ENCODE measurements around the gene KRTAP10-2.
"Not testable (repeated sequence)": the region's sequence is repeated elsewhere in the genome, so short reads cannot be mapped to it uniquely, and the experiment has no call there.

Gene KRTAP10-2

DNA sequence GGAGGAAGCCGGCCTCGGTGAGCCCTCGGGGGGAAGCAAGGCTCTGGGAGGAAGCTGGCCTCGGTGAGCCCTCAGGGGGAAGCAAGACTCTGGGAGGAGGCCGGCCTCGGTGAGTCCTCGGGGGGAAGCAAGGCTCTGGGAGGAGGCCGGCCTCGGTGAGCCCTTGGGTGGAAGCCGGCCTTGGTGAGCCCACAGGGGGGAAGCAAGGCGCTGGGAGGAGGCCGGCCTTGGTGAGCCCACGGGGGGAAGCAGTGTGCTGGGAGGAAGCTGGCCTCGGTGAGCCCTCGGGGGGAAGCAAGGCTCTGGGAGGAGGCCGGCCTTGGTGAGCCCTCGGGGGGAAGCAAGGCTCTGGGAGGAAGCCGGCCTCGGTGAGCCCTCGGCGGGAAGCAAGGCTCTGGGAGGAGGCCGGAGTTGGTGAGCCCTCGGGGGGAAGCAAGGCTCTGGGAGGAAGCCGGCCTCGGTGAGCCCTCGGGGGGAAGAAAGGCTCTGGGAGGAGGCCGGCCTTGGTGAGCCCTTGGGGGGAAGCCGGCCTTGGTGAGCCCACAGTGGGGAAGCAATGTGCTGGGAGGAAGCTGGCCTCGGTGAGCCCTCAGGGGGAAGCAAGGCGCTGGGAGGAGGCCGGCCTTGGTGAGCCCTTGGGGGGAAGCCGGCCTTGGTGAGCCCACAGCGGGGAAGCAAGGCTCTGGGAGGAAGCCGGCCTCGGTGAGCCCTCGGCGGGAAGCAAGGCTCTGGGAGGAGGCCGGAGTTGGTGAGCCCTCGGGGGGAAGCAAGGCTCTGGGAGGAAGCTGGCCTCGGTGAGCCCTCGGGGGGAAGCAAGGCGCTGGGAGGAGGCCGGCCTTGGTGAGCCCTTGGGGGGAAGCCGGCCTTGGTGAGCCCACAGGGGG is 48.1 kb downstream of the KRTAP10-2 start:
- DNase-seq (ENCODE audit: low read depth in 1 of 2, low spot score in 1 of 2) = not testable (repeated sequence)

DNA sequence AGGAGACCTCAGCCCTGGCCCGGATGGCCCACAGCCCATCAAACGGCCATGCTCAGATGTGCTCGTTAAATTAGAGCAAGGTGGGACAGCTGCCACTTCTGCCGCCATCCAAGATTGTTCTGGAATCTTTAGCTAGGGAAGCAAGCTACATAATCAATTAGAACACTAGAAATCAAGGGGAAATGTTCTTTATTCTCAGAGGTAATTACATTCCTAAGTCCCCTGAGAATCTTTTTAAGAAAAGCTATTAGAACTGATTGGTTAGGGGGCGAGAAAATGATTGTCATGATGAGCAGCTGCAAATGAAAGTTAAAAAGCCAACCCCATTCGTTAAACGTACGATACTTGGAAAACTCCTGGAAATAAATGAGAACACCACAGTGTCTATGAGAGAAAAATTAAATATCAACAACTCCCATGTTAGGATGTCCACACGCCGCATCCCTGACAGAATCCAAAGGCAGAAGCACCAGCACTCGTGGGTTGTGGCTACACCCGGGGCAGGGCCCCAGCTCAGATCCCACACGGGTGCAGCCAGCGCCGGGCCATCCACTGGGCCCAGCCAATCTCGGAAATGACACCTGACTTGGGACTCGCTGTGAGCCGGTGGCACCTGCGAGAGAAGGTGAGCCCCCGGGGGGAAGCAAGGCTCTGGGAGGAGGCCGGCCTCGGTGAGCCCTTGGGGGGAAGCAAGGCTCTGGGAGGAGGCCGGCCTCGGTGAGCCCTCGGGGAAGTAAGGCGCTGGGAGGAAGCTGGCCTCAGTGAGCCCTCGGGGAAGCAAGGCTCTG is 48.9 kb downstream of the KRTAP10-2 start:
- no peak for DNase-seq (ENCODE audit: low read depth in 1 of 2, low spot score in 1 of 2)

Measured in stimulated activated CD4-positive, alpha-beta T cell treated with anti-CD3 and anti-CD28 coated beads, Interleukin-15, amount 100 ng/mL, for 1 hour (primary cell).